Naive B cell (primary cell): ENCODE measurements around the gene PLA2G12B. TPM values are rescaled to one million over a fixed set of nuclear protein-coding genes. Genes with fewer than 3 reads are reported as not detected.
"Not testable (repeated sequence)": the region's sequence is repeated elsewhere in the genome, so short reads cannot be mapped to it uniquely, and the experiment has no call there.

Experiments used
- ATAC-seq, 2 donors: fragments of 150-1000 bp; cut with Tn5 transposase; 2 replicates each; pipeline ENCODE4 v1.10.0; 2021; ENCODE audit warnings: low read depth in 2 of 2, mild to moderate bottlenecking in 2 of 2, moderate library complexity in 2 of 2
- DNase-seq: peaks from one replicate; pipeline ENCODE4 v3.0.0; 2022
- H3K27ac Mint-ChIP-seq, 6 donors: one replicate each; pipeline ENCODE4 v1.8.0; 2020 to 2022; ENCODE audit warnings: mild to moderate bottlenecking in 6 of 6, mixed read lengths in 6 of 6, moderate library complexity in 5 of 6, inconsistent platforms in 2 of 6
- H3K27me3 Mint-ChIP-seq, 3 donors: one replicate each; pipeline ENCODE4 v1.8.0; 2021 to 2022; ENCODE audit warnings: mixed read lengths in 3 of 3, mild to moderate bottlenecking in 1 of 3
- H3K36me3 Mint-ChIP-seq, 2 donors: one replicate each; pipeline ENCODE4 v1.8.0; 2020 to 2022; ENCODE audit warnings: mixed read lengths in 2 of 2, inconsistent platforms in 1 of 2, mild to moderate bottlenecking in 1 of 2
- H3K4me1 Mint-ChIP-seq, 3 donors: one replicate each; pipeline ENCODE4 v1.8.0; 2020 to 2022; ENCODE audit warnings: mixed read lengths in 3 of 3, inconsistent platforms in 1 of 3, mild to moderate bottlenecking in 1 of 3, moderate library complexity in 1 of 3
- H3K4me3 Mint-ChIP-seq, 8 donors: one replicate each; pipeline ENCODE4 v1.8.0; 2020 to 2022; ENCODE audit warnings: mild to moderate bottlenecking in 8 of 8, mixed read lengths in 8 of 8, moderate library complexity in 8 of 8, inconsistent platforms in 2 of 8
- H3K9me3 Mint-ChIP-seq, 7 donors: one replicate each; pipeline ENCODE4 v1.8.0; 2020 to 2022; ENCODE audit warnings: mixed read lengths in 7 of 7, mild to moderate bottlenecking in 5 of 7, inconsistent platforms in 2 of 7, moderate library complexity in 1 of 7
- polyA plus RNA-seq, 6 donors: library from polyadenylated mRNA; unstranded; fragments of 300-500 nt; fragmentation: Illumina TruSeq; gene quantifications; one replicate each; pipeline ENCODE4 v1.2.3, GENCODE V29; 2021; ENCODE audit warnings: low read depth in 6 of 6

PLA2G12B gene
- polyA plus RNA-seq, 6 donors from 2014 or later = not detected

GRCh38 chr10:72927485-72927884, 27.1 kb downstream of the PLA2G12B start:
- no peak for ATAC-seq
- Mint-ChIP-seq H3K36me3 (peaks cover under 1 to 2% of the 10 kb centered on the region in 2 donors), H3K9me3 (peaks cover under 1 to 4% (median under 1%) of the 10 kb centered on the region in 7 donors), H3K4me1 (no peaks in the 10 kb centered on the region), H3K4me3 (no peak overlapping the region), H3K27me3 (peaks cover 0 to 7% (median 1%) of the 10 kb centered on the region in 3 donors), H3K27ac (no peak overlapping the region)
- DNase-seq = no peak

GRCh38 chr10:72925951-72926465, 28.6 kb downstream of the PLA2G12B start:
- peaks cover 7 to 17% (median 11%) of the 10 kb centered on the region in 7 donors for H3K9me3 Mint-ChIP-seq
- H3K4me1 Mint-ChIP-seq = no peaks in the 10 kb centered on the region
- no peak for ATAC-seq

DNA sequence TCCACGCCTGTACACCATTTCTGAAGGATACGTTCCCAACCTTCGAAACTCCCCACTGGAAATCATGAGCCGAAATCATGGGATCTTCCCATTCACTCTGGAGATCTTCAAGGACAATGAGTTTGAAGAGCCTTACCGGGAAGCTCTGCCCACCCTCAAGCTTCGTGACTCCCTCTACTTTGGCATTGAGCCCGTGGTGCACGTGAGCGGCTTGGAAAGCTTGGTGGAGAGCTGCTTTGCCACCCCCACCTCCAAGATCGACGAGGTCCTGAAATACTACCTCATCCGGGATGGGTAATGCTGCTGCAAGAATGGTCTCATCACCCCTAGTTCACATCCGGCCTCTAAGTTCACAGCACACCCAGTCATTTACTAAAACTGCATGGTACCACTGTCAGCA, 30.3 kb downstream of the PLA2G12B start:
- Mint-ChIP-seq H3K27ac (no peak overlapping the region), H3K4me1 (no peaks in the 10 kb centered on the region), H3K9me3 (peaks cover 8 to 30% (median 20%) of the 10 kb centered on the region in 7 donors), H3K36me3 (peaks cover 7 to 21% of the 10 kb centered on the region in 2 donors), H3K27me3 (peaks cover 0 to 21% (median 7%) of the 10 kb centered on the region in 3 donors), H3K4me3 (no peak overlapping the region)
- no peak for DNase-seq
- ATAC-seq = no peak

More at GRCh38 chr10:72925951-72926465, 28.6 kb downstream of the PLA2G12B start:
- DNase-seq = no peak
- H3K27me3 Mint-ChIP-seq = peaks cover 0 to 9% (median 7%) of the 10 kb centered on the region in 3 donors
- H3K27ac Mint-ChIP-seq = no peak overlapping the region
- H3K4me3 Mint-ChIP-seq = no peak overlapping the region
- H3K36me3 Mint-ChIP-seq = peaks cover 7 to 12% of the 10 kb centered on the region in 2 donors

DNA sequence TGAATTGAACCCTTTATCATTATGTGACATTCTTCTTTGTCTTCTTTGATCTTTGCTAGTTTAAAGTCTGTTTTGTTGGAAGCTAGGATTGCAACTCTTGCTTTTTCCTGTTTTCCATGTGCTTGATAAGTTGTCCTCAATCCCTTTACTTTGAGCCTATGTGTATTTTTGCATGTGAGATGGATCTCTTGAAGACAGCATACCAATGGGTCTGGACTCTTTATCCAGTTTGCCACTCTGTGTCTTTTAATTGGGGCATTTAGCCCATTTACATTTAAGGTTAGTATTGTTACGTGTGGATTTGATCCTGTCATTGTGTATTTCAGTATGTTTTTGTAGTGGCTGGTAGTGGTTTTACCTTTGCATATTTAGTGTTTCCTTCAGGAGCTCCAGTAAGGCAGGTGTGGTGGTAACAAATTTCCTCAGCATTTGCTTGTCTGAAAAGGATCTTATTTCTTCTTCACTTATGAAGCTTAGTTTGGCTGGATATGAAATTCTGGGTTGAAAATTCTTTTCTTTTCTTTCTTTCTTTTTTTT, 33.4 kb downstream of the PLA2G12B start:
- DNase-seq, ATAC-seq, H3K27ac Mint-ChIP-seq, H3K4me1 Mint-ChIP-seq, H3K4me3 Mint-ChIP-seq: not testable (repeated sequence)
- H3K9me3 Mint-ChIP-seq = peaks cover 8 to 29% (median 20%) of the 10 kb centered on the region in 7 donors
- peaks cover 7 to 21% of the 10 kb centered on the region in 2 donors for H3K36me3 Mint-ChIP-seq
- H3K27me3 Mint-ChIP-seq = peaks cover 0 to 18% (median 7%) of the 10 kb centered on the region in 3 donors

GRCh38 chr10:72918352-72918751, 36.3 kb downstream of the PLA2G12B start:
- DNase-seq (no peak), ATAC-seq (no peak)
- Mint-ChIP-seq H3K4me3 (no peak overlapping the region), H3K4me1 (no peaks in the 10 kb centered on the region), H3K27ac (peak overlapping the region in 1 of 6 donors; percentile 8), H3K36me3 (peaks cover 7 to 21% of the 10 kb centered on the region in 2 donors), H3K27me3 (peaks cover 0 to 14% (median 7%) of the 10 kb centered on the region in 3 donors), H3K9me3 (peaks cover 8 to 29% (median 20%) of the 10 kb centered on the region in 7 donors)

GRCh38 chr10:72917803-72918332, 36.7 kb downstream of the PLA2G12B start:
- Mint-ChIP-seq H3K27me3 (peaks cover 0 to 14% (median 7%) of the 10 kb centered on the region in 3 donors), H3K9me3 (peaks cover 8 to 27% (median 20%) of the 10 kb centered on the region in 7 donors), H3K27ac (peak overlapping the region in 1 of 6 donors; percentile 0), H3K36me3 (peaks cover 7 to 21% of the 10 kb centered on the region in 2 donors)
- not testable (repeated sequence) for H3K4me3 Mint-ChIP-seq, DNase-seq, ATAC-seq, H3K4me1 Mint-ChIP-seq

GRCh38 chr10:72917201-72917600, 37.4 kb downstream of the PLA2G12B start:
- Mint-ChIP-seq H3K27me3 (peaks cover 0 to 14% (median 3%) of the 10 kb centered on the region in 3 donors), H3K9me3 (peaks cover 5 to 25% (median 16%) of the 10 kb centered on the region in 7 donors), H3K36me3 (peaks cover 3 to 16% of the 10 kb centered on the region in 2 donors)
- H3K4me1 Mint-ChIP-seq, H3K27ac Mint-ChIP-seq, ATAC-seq, H3K4me3 Mint-ChIP-seq, DNase-seq: not testable (repeated sequence)

DNA sequence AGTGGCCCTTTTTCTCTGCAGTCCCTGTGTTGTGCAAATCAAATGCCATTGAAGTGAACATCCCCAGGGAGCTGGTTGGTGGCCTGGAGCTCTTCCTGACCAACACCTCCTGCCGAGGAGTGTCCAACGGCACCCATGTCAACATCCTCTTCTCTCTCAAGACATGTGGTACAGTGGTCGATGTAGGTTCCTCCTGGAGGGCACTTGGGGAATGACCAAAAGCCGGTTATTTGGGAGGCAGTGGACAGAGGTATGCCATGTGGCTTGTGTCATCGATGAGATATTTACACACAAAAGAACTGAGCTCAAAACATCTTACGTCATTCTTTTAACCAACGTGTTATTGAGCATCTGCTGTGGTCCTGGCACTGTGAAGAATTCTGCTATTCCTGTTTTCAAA, 41.3 kb downstream of the PLA2G12B start:
- no peak for ATAC-seq

GRCh38 chr10:72912736-72913135, 41.9 kb downstream of the PLA2G12B start:
- Mint-ChIP-seq H3K27ac (no peak overlapping the region), H3K9me3 (peaks cover 0 to 4% (median 0%) of the 10 kb centered on the region in 7 donors), H3K36me3 (peaks cover 4 to 7% of the 10 kb centered on the region in 2 donors), H3K4me3 (no peak overlapping the region), H3K27me3 (peaks cover 0 to 8% (median 5%) of the 10 kb centered on the region in 3 donors), H3K4me1 (no peaks in the 10 kb centered on the region)
- DNase-seq (no peak), ATAC-seq (no peak)

More for the DNA sequence above, 41.3 kb downstream of the PLA2G12B start:
- Mint-ChIP-seq H3K4me3 (no peak overlapping the region), H3K27ac (peak overlapping the region in 2 of 6 donors; percentile 67 to 93), H3K36me3 (peaks cover 4 to 7% of the 10 kb centered on the region in 2 donors), H3K9me3 (peaks cover 0 to 4% (median under 1%) of the 10 kb centered on the region in 7 donors), H3K4me1 (no peaks in the 10 kb centered on the region), H3K27me3 (peaks cover 0 to 8% (median 5%) of the 10 kb centered on the region in 3 donors)
- no peak for DNase-seq

- Mint-ChIP-seq H3K36me3 (peaks cover 4 to 7% of the 10 kb centered on the region in 2 donors), H3K9me3 (peaks cover 0 to 4% (median 0%) of the 10 kb centered on the region in 7 donors), H3K27me3 (peaks cover 0 to 8% (median 5%) of the 10 kb centered on the region in 3 donors), H3K4me3 (no peak overlapping the region), H3K4me1 (no peaks in the 10 kb centered on the region), H3K27ac (no peak overlapping the region)
- DNase-seq (no peak), ATAC-seq (no peak)
Measured at GRCh38 chr10:72911758-72912157, 42.8 kb downstream of the PLA2G12B start.

DNA sequence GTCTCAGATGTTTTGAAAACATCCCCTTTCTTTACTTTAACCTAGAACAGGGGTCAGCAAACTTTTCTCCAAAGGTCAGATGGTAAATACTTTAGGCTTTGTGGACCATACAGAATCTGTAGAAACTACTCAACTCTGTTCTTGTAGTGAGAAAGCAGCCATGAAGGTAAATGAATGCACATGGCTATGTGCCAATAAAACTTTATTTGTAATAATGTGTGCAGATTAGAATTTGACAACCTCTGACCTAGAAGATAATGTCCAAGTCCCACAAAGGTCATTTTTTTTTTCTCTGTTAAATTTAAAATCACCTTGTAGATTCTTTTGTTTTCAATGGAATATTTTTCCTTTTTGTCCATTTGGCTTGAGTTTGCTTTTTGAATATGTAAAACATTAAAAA, 43.9 kb downstream of the PLA2G12B start:
- ATAC-seq (no peak), DNase-seq (no peak)
- no peak overlapping the region for H3K27ac Mint-ChIP-seq
- H3K4me3 Mint-ChIP-seq = no peak overlapping the region
- H3K9me3 Mint-ChIP-seq = peaks cover 0 to 4% (median 0%) of the 10 kb centered on the region in 7 donors
- H3K27me3 Mint-ChIP-seq = peaks cover 0 to 8% (median 5%) of the 10 kb centered on the region in 3 donors
- H3K4me1 Mint-ChIP-seq = no peaks in the 10 kb centered on the region
- peaks cover 4 to 7% of the 10 kb centered on the region in 2 donors for H3K36me3 Mint-ChIP-seq

- H3K9me3 Mint-ChIP-seq = peaks cover 0 to 4% (median 0%) of the 10 kb centered on the region in 7 donors
- no peak overlapping the region for H3K27ac Mint-ChIP-seq
- ATAC-seq = no peak
- DNase-seq = no peak
- peaks cover 0 to 4% of the 10 kb centered on the region in 2 donors for H3K36me3 Mint-ChIP-seq
- peaks cover 0 to 5% (median under 1%) of the 10 kb centered on the region in 3 donors for H3K27me3 Mint-ChIP-seq
- peaks cover 3 to 7% (median 6%) of the 10 kb centered on the region in 3 donors for H3K4me1 Mint-ChIP-seq
- no peak overlapping the region for H3K4me3 Mint-ChIP-seq
Measured at GRCh38 chr10:72906446-72906845, 48.2 kb downstream of the PLA2G12B start.

DNA sequence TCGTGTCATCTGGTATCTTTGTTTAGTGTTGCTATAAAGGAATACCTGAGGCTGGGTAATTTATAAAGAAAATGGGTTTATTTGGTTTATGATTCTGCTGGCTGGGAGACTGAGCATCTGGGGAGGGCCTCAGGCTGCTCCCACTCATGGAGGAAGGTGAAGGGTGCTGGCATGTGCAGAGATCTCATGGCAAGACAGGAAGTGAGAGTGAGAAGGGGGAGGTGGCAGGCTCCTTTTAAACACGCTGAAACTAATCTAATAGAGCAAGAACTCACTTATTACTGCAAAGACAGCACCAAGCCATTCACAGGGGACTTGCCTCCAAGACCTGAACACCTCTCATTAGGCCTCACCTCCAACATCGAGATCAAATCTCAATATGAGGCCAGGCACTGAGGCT, 49.8 kb downstream of the PLA2G12B start:
- peaks cover 3 to 7% (median 6%) of the 10 kb centered on the region in 3 donors for H3K4me1 Mint-ChIP-seq
- no peaks in the 10 kb centered on the region for H3K27me3 Mint-ChIP-seq
- H3K27ac Mint-ChIP-seq = peak overlapping the region in 1 of 6 donors; percentile 76
- no peaks in the 10 kb centered on the region for H3K36me3 Mint-ChIP-seq
- no peak overlapping the region for H3K4me3 Mint-ChIP-seq
- DNase-seq (no peak), ATAC-seq (no peak)
- H3K9me3 Mint-ChIP-seq = no peaks in the 10 kb centered on the region
